ENCODE results near the gene STX4.

Gene STX4

GRCh38 chr16:31029272-31029671 lies 4.1 kb upstream of the STX4 start:
- Histone ChIP-seq H3K4me1 (ENCODE audit: insufficient read depth, poor library complexity, severe bottlenecking) (no peaks in the 10 kb centered on the region), H3K36me3 (ENCODE audit: low read depth) (no peaks in the 10 kb centered on the region), H3K4me3 (ENCODE audit: severe bottlenecking) (no peak overlapping the region), H3K27me3 (ENCODE audit: insufficient read depth, poor library complexity, severe bottlenecking) (no peaks in the 10 kb centered on the region), H3K9me3 (ENCODE audit: severe bottlenecking) (no peaks in the 10 kb centered on the region), H3K27ac (ENCODE audit: poor library complexity, severe bottlenecking) (no peak overlapping the region)
- DNase-seq (ENCODE audit: low spot score) (no peak), ATAC-seq (ENCODE audit: low read depth) (no peak)
- TF ChIP-seq, protein P1, sequence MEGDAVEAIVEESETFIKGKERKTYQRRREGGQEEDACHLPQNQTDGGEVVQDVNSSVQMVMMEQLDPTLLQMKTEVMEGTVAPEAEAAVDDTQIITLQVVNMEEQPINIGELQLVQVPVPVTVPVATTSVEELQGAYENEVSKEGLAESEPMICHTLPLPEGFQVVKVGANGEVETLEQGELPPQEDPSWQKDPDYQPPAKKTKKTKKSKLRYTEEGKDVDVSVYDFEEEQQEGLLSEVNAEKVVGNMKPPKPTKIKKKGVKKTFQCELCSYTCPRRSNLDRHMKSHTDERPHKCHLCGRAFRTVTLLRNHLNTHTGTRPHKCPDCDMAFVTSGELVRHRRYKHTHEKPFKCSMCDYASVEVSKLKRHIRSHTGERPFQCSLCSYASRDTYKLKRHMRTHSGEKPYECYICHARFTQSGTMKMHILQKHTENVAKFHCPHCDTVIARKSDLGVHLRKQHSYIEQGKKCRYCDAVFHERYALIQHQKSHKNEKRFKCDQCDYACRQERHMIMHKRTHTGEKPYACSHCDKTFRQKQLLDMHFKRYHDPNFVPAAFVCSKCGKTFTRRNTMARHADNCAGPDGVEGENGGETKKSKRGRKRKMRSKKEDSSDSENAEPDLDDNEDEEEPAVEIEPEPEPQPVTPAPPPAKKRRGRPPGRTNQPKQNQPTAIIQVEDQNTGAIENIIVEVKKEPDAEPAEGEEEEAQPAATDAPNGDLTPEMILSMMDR (IDR thresholded peaks at IDR 0.05; ENCODE audit: poor library complexity, severe bottlenecking), result no peak

- DNase-seq (ENCODE audit: low spot score) (no peak), ATAC-seq (ENCODE audit: low read depth) (no peak)
- no peak overlapping the region for H3K4me3 ChIP-seq (ENCODE audit: severe bottlenecking)
- no peak overlapping the region for H3K27ac ChIP-seq (ENCODE audit: poor library complexity, severe bottlenecking)
- H3K9me3 ChIP-seq (ENCODE audit: severe bottlenecking), result no peaks in the 10 kb centered on the region
- H3K4me1 ChIP-seq (ENCODE audit: insufficient read depth, poor library complexity, severe bottlenecking), result no peaks in the 10 kb centered on the region
- H3K36me3 ChIP-seq (ENCODE audit: low read depth), result peaks cover 10% of the 10 kb centered on the region
- no peaks in the 10 kb centered on the region for H3K27me3 ChIP-seq (ENCODE audit: insufficient read depth, poor library complexity, severe bottlenecking)
- TF ChIP-seq, protein P1 (IDR thresholded peaks at IDR 0.05; ENCODE audit: poor library complexity, severe bottlenecking), result no peak
Measured at GRCh38 chr16:31031276-31031675, 2.1 kb upstream of the STX4 start.

DNA sequence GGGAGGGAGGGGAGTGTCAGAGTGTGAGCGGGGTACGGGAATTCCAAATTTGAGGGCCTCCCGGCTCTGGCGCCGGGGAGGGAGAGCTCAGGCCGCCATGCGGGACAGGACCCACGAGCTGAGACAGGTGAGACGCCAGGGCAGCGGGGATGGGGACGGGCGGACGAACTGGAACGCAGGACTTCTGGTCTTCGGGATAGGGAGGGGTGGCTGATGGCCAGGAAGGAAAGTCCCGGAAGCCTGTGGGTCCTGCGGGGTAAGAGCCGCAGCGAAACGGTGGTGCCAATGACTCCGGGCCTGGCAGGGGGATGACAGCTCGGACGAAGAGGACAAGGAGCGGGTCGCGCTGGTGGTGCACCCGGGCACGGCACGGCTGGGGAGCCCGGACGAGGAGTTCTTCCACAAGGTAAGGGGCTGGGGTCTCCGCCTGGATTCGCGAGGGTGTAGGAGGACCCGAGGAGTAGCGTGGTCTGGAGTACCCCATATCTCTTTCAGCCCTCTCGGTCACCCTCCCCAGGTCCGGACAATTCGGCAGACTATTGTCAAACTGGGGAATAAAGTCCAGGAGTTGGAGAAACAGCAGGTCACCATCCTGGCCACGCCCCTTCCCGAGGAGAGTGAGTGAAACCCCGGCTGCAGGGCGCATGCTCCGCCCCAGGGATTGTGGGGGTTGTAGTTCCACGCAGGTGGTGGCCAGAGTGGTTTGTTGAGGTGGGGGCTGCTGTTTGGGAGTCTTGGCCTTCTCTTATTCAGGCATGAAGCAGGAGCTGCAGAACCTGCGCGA lies 543 bp downstream of the STX4 start:
- H3K27me3 ChIP-seq (ENCODE audit: insufficient read depth, poor library complexity, severe bottlenecking), result no peaks in the 10 kb centered on the region
- H3K9me3 ChIP-seq (ENCODE audit: severe bottlenecking), result no peaks in the 10 kb centered on the region
- TF ChIP-seq, protein P1 (IDR thresholded peaks at IDR 0.05; ENCODE audit: poor library complexity, severe bottlenecking), result no peak
- H3K4me1 ChIP-seq (ENCODE audit: insufficient read depth, poor library complexity, severe bottlenecking), result no peaks in the 10 kb centered on the region
- peak overlapping the region; percentile 62 for H3K4me3 ChIP-seq (ENCODE audit: severe bottlenecking)
- ATAC-seq (ENCODE audit: low read depth) (peak; percentile 69), DNase-seq (ENCODE audit: low spot score) (peak; percentile 91)
- H3K27ac ChIP-seq (ENCODE audit: poor library complexity, severe bottlenecking), result peak overlapping the region; percentile 44
- peaks cover 16% of the 10 kb centered on the region for H3K36me3 ChIP-seq (ENCODE audit: low read depth)

- no peak for ATAC-seq (ENCODE audit: low read depth)
- TF ChIP-seq, protein P1 (IDR thresholded peaks at IDR 0.05; ENCODE audit: poor library complexity, severe bottlenecking), result no peak
- no peak overlapping the region for H3K27ac ChIP-seq (ENCODE audit: poor library complexity, severe bottlenecking)
- peaks cover 19% of the 10 kb centered on the region for H3K36me3 ChIP-seq (ENCODE audit: low read depth)
- H3K9me3 ChIP-seq (ENCODE audit: severe bottlenecking), result no peaks in the 10 kb centered on the region
- H3K4me3 ChIP-seq (ENCODE audit: severe bottlenecking), result no peak overlapping the region
- DNase-seq (ENCODE audit: low spot score), result no peak
- no peaks in the 10 kb centered on the region for H3K27me3 ChIP-seq (ENCODE audit: insufficient read depth, poor library complexity, severe bottlenecking)
- no peaks in the 10 kb centered on the region for H3K4me1 ChIP-seq (ENCODE audit: insufficient read depth, poor library complexity, severe bottlenecking)
Measured at GRCh38 chr16:31036691-31037090, 3.3 kb downstream of the STX4 start.

DNA sequence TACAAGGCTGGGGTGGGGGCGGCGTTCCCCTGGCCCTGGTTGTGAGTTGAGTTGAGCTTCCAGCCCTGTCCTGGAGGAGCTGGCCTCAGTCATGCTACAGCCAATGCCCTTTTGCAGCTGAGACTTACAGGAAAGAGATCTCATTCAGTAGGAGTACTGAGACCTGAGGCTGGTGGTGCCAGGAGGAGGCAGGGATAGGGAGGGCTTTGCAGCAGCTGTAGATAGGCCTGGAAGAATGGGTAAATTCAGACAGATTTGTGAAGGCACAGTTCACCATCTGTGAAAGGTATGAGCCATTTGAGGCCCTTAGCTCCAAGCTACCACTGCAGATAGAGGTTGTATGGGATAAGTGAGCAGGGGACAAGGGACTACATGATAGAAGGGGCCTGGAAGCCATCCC lies 5.6 kb downstream of the STX4 start:
- ATAC-seq (ENCODE audit: low read depth) (no peak), DNase-seq (ENCODE audit: low spot score) (no peak)
- peaks cover 19% of the 10 kb centered on the region for H3K36me3 ChIP-seq (ENCODE audit: low read depth)
- no peaks in the 10 kb centered on the region for H3K9me3 ChIP-seq (ENCODE audit: severe bottlenecking)
- no peak overlapping the region for H3K4me3 ChIP-seq (ENCODE audit: severe bottlenecking)
- no peaks in the 10 kb centered on the region for H3K27me3 ChIP-seq (ENCODE audit: insufficient read depth, poor library complexity, severe bottlenecking)
- no peaks in the 10 kb centered on the region for H3K4me1 ChIP-seq (ENCODE audit: insufficient read depth, poor library complexity, severe bottlenecking)
- H3K27ac ChIP-seq (ENCODE audit: poor library complexity, severe bottlenecking), result no peak overlapping the region
- TF ChIP-seq, protein P1 (IDR thresholded peaks at IDR 0.05; ENCODE audit: poor library complexity, severe bottlenecking), result no peak

All from RWPE2 (cell line).